ENCODE data around the gene HDLBP.

- TF ChIP-seq EZH2phosphoT487 (IDR thresholded peaks at IDR 0.05; ENCODE audit: insufficient read depth, low read depth) (no peak), EZH2 (IDR thresholded peaks at IDR 0.05; ENCODE audit: insufficient read depth, poor library complexity, severe bottlenecking) (no peak)
Observed at GRCh38 chr2:241274127-241274526, 41.3 kb downstream of the HDLBP start.
